K562 (cell line): ENCODE data around the gene NCOA6.

Experiments used
- RFX5 ChIP-seq: IDR thresholded peaks from 2 replicates; pipeline ENCODE4 v1.6.1; 2011; ENCODE audit warnings: low read depth, mild to moderate bottlenecking, improper control_type of control experiment, low read length
- SAP30 ChIP-seq: fragments of 200-600 bp; sonication (generic); IDR thresholded peaks from 2 replicates; pipeline ENCODE4 v1.6.1; 2012; ENCODE audit warnings: borderline replicate concordance, low read depth, mild to moderate bottlenecking, moderate library complexity, low read length, control low read depth, inconsistent platforms; ENCODE audit not compliant: insufficient read depth, poor library complexity, severe bottlenecking
- ZBED1 ChIP-seq: IDR thresholded peaks from 2 replicates; pipeline ENCODE4 v1.6.1; 2014
- ZNF316 ChIP-seq: fragments of 450-650 bp; IDR thresholded peaks from 2 replicates; pipeline ENCODE4 v1.6.1; 2016

- TF ChIP-seq ZBED1 (no peak), SAP30 (no peak), ZNF316 (no peak), RFX5 (no peak)
Observed at GRCh38 chr20:34848597-34848996, 23.1 kb upstream of the NCOA6 start.
